ENCODE data around the gene IL17RD.

DNA sequence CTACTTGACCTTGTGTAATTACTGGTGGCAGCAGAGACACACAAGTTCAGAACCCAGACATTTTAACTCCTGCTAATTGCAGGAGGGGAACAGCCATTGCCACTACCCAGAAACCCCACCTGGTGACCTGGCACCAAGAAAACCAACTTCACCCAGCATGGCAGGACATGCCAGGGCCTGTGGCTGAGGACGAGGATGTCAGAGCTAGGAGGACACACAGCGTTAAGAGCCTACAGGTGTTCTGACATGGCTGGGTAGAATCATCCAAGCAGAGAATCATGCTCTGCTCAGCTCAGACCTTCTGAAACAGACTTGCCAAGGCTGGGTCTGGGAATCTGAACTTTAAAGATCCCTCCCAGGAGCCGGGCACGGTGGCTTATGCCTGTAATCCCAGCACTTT, 116.4 kb downstream of the IL17RD start:
- TF ChIP-seq EZH2 (IDR thresholded peaks at IDR 0.05; ENCODE audit: low read depth, unreplicated experiment) = no peak
- TF ChIP-seq, protein P1, sequence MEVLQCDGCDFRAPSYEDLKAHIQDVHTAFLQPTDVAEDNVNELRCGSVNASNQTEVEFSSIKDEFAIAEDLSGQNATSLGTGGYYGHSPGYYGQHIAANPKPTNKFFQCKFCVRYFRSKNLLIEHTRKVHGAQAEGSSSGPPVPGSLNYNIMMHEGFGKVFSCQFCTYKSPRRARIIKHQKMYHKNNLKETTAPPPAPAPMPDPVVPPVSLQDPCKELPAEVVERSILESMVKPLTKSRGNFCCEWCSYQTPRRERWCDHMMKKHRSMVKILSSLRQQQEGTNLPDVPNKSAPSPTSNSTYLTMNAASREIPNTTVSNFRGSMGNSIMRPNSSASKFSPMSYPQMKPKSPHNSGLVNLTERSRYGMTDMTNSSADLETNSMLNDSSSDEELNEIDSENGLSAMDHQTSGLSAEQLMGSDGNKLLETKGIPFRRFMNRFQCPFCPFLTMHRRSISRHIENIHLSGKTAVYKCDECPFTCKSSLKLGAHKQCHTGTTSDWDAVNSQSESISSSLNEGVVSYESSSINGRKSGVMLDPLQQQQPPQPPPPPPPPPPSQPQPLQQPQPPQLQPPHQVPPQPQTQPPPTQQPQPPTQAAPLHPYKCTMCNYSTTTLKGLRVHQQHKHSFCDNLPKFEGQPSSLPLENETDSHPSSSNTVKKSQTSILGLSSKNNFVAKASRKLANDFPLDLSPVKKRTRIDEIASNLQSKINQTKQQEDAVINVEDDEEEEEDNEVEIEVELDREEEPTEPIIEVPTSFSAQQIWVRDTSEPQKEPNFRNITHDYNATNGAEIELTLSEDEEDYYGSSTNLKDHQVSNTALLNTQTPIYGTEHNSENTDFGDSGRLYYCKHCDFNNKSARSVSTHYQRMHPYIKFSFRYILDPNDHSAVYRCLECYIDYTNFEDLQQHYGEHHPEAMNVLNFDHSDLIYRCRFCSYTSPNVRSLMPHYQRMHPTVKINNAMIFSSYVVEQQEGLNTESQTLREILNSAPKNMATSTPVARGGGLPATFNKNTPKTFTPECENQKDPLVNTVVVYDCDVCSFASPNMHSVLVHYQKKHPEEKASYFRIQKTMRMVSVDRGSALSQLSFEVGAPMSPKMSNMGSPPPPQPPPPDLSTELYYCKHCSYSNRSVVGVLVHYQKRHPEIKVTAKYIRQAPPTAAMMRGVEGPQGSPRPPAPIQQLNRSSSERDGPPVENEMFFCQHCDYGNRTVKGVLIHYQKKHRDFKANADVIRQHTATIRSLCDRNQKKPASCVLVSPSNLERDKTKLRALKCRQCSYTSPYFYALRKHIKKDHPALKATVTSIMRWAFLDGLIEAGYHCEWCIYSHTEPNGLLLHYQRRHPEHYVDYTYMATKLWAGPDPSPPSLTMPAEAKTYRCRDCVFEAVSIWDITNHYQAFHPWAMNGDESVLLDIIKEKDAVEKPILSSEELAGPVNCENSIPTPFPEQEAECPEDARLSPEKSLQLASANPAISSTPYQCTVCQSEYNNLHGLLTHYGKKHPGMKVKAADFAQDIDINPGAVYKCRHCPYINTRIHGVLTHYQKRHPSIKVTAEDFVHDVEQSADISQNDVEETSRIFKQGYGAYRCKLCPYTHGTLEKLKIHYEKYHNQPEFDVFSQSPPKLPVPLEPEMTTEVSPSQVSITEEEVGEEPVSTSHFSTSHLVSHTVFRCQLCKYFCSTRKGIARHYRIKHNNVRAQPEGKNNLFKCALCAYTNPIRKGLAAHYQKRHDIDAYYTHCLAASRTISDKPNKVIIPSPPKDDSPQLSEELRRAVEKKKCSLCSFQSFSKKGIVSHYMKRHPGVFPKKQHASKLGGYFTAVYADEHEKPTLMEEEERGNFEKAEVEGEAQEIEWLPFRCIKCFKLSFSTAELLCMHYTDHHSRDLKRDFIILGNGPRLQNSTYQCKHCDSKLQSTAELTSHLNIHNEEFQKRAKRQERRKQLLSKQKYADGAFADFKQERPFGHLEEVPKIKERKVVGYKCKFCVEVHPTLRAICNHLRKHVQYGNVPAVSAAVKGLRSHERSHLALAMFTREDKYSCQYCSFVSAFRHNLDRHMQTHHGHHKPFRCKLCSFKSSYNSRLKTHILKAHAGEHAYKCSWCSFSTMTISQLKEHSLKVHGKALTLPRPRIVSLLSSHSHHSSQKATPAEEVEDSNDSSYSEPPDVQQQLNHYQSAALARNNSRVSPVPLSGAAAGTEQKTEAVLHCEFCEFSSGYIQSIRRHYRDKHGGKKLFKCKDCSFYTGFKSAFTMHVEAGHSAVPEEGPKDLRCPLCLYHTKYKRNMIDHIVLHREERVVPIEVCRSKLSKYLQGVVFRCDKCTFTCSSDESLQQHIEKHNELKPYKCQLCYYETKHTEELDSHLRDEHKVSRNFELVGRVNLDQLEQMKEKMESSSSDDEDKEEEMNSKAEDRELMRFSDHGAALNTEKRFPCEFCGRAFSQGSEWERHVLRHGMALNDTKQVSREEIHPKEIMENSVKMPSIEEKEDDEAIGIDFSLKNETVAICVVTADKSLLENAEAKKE (CRISPR knock-in tag; IDR thresholded peaks at IDR 0.05) = no peak
- TF ChIP-seq, protein P2, sequence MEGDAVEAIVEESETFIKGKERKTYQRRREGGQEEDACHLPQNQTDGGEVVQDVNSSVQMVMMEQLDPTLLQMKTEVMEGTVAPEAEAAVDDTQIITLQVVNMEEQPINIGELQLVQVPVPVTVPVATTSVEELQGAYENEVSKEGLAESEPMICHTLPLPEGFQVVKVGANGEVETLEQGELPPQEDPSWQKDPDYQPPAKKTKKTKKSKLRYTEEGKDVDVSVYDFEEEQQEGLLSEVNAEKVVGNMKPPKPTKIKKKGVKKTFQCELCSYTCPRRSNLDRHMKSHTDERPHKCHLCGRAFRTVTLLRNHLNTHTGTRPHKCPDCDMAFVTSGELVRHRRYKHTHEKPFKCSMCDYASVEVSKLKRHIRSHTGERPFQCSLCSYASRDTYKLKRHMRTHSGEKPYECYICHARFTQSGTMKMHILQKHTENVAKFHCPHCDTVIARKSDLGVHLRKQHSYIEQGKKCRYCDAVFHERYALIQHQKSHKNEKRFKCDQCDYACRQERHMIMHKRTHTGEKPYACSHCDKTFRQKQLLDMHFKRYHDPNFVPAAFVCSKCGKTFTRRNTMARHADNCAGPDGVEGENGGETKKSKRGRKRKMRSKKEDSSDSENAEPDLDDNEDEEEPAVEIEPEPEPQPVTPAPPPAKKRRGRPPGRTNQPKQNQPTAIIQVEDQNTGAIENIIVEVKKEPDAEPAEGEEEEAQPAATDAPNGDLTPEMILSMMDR (conservative IDR thresholded peaks at IDR 0.05; ENCODE audit: low read depth in 2 of 2) = no peak
- TF ChIP-seq CREB1 (CRISPR knock-in tag; IDR thresholded peaks at IDR 0.05; ENCODE audit: low read depth) = no peak
- TF ChIP-seq POLR2AphosphoS5 (IDR thresholded peaks at IDR 0.05; ENCODE audit: low read depth) = no peak
- TF ChIP-seq, protein P3, sequence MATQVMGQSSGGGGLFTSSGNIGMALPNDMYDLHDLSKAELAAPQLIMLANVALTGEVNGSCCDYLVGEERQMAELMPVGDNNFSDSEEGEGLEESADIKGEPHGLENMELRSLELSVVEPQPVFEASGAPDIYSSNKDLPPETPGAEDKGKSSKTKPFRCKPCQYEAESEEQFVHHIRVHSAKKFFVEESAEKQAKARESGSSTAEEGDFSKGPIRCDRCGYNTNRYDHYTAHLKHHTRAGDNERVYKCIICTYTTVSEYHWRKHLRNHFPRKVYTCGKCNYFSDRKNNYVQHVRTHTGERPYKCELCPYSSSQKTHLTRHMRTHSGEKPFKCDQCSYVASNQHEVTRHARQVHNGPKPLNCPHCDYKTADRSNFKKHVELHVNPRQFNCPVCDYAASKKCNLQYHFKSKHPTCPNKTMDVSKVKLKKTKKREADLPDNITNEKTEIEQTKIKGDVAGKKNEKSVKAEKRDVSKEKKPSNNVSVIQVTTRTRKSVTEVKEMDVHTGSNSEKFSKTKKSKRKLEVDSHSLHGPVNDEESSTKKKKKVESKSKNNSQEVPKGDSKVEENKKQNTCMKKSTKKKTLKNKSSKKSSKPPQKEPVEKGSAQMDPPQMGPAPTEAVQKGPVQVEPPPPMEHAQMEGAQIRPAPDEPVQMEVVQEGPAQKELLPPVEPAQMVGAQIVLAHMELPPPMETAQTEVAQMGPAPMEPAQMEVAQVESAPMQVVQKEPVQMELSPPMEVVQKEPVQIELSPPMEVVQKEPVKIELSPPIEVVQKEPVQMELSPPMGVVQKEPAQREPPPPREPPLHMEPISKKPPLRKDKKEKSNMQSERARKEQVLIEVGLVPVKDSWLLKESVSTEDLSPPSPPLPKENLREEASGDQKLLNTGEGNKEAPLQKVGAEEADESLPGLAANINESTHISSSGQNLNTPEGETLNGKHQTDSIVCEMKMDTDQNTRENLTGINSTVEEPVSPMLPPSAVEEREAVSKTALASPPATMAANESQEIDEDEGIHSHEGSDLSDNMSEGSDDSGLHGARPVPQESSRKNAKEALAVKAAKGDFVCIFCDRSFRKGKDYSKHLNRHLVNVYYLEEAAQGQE (IDR thresholded peaks at IDR 0.05; ENCODE audit: unreplicated experiment) = no peak
- TF ChIP-seq NANOG (IDR thresholded peaks at IDR 0.05; ENCODE audit: borderline replicate concordance) = no peak
- no peak for TF ChIP-seq EZH2phosphoT487 (IDR thresholded peaks at IDR 0.05; ENCODE audit: unreplicated experiment)
